NCI-H1436 (cell line): ENCODE results near the gene ABCB11.
A peak's percentile ranks its signal among the peaks of the same experiment; 100 is the strongest.
"Not testable (repeated sequence)": the region's sequence is repeated elsewhere in the genome, so short reads cannot be mapped to it uniquely, and the experiment has no call there.

Source experiments
- DNase-seq: peaks from one replicate; lab custom pipeline; 2025; lab: John Stamatoyannopoulos, UW

Gene ABCB11

DNA sequence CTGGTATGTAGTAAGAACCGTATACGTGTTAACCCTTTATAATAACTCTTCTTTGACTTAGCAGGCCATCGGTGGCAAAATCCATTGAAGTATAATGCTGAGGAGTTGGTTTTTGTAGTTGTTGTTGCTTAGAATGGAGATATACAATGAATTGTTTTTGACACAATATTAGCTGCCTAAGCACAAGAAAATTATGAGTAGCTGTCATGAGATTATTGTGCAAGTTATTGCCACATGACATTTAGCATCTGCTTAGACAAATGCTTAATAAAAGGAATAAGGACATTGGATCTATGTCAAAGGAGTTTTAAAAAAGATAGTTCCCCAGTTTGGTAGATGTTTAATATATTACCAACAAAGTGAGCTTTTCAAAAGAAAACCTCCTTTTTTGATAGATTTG lies 59.9 kb downstream of the ABCB11 start:
- no peak for DNase-seq

- DNase-seq, result no peak
Observed at GRCh38 chr2:168970711-168971233, 60.4 kb downstream of the ABCB11 start.

DNA sequence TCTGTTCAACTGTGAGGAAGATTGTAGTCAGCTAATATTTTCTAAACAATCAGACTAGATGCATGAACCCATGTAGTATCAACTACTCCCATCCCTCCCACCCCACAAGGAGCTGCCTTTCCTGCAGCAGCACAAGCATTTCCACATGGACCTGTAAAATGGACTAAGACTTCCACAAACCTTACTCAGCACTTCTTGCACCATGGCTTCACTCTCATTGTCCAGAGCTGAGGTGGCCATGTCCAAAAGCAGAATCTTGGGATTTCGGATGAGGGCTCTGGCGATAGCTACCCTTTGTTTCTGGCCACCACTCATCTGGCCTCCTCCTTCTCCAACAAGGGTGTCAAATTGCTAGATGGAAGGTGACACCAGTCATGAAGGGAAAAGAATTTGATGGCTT lies 61.3 kb downstream of the ABCB11 start:
- DNase-seq, result no peak

DNA sequence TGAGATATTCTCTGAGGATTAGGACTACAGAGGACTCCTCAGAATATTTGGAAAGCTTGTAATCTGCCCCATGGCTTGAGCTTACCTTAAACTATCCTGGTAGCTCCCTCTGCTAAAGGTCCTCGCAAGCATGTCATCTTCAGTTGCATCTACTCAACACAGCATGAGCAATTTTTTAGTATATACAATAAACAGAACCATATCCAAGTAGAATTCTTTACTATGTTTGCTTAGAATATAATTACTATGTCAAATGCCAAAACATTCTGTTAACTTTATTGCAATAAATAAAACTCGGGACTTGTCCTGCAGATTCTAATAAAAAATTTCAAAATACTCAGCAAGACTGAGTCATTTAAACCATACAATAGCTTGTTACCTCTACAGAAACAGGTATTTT lies 62.8 kb downstream of the ABCB11 start:
- no peak for DNase-seq

DNA sequence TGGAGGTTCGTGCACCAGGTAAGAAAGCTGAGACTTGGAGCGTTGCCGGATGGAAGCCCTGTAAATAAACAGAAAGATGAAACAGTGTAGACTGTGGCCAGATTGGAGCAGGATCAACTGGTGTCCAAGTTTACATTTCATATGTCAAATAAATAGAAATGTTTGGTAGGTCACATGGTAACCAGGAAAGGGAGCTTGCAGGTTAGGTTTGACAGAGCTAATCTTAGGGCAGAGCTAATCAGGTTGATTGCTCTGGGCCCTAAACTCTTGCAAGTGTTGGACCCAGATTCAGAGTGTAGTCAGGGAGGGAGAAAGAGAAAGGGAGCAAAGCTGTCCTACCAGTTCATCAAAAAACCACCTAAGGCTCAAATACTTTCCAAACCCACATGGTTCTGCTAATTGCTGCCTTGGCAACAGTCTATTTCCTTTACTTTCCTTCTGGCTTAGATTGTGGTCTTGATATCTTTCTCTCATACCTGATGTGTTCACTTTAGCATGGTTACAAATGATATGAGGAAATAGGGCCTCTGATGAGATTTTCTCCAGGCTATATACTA lies 66.8 kb downstream of the ABCB11 start:
- no peak for DNase-seq

- DNase-seq, result no peak
Observed at GRCh38 chr2:168962636-168963035, 68.5 kb downstream of the ABCB11 start.

- DNase-seq, result peak; percentile 71
Observed at GRCh38 chr2:168961450-168962229, 69.5 kb downstream of the ABCB11 start.

DNA sequence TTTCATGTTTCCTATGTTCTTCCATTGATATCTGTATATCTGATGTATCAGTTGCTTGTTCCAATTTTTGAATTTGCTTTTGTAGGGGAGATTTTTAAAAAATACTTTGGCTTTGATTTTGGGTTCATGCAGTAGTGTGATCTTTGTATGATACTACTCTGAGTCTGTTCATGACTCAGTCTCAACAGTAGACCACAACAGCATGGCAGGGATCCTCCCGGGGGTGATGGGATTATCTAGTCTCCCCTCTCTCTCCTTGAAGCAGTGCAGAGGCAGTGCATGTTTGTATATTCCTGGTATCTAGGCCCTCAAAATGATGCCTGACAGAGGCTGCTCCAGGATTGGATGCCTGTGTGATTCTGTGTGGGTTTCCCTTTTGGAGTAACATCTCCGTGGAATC lies 74.7 kb downstream of the ABCB11 start:
- DNase-seq, result no peak

- no peak for DNase-seq
Observed at GRCh38 chr2:168955321-168955720, 75.8 kb downstream of the ABCB11 start.

GRCh38 chr2:168954256-168954655 lies 76.9 kb downstream of the ABCB11 start:
- DNase-seq, result no peak

- DNase-seq, result no peak
Observed at GRCh38 chr2:168952424-168952823, 78.7 kb downstream of the ABCB11 start.

GRCh38 chr2:168951871-168952270 lies 79.3 kb downstream of the ABCB11 start:
- no peak for DNase-seq

GRCh38 chr2:168949324-168949723 lies 81.8 kb downstream of the ABCB11 start:
- no peak for DNase-seq

- DNase-seq, result no peak
Observed at GRCh38 chr2:168948621-168949212, 82.4 kb downstream of the ABCB11 start.

GRCh38 chr2:168945508-168945907 lies 85.6 kb downstream of the ABCB11 start:
- DNase-seq, result no peak

DNA sequence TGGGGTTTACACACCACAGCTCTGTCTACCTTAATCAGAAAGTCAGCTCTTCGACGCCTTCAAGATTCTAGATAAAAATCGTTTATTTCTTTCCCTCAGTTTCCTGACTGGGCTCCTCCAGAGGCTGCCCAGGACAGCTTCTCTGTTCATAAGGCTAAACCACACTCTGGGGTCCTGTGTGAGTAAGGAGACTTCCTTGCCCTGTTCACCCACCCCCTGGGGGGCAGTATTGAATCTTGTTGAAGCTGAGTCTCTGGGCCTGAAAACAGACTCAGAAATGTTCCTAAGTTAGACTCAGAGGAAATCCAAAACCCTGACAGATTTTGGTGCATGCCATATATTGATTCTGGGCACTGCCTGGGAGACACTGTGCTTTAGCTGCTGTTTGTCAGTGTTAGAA lies 87.1 kb downstream of the ABCB11 start:
- DNase-seq, result no peak

GRCh38 chr2:168941297-168941696 lies 89.8 kb downstream of the ABCB11 start:
- no peak for DNase-seq

DNA sequence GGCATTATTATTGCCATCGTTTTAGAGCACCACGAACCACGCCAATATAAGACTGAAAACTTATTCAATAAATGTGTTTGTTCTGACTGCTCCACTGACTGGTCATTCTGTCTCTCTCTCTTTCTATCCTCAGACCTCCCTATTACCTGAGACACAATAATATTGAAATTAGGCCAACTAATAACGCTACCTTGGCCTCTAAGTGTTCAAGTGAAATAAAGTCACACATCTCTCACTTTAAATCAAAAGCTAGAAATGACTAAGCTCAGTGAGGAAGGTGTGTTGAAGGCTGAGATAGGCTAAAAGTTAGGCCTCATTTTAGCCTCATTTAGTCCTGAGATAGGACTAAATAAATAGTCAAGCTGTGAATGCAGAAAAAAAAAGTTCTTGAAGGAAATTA lies 91.2 kb downstream of the ABCB11 start:
- no peak for DNase-seq

DNA sequence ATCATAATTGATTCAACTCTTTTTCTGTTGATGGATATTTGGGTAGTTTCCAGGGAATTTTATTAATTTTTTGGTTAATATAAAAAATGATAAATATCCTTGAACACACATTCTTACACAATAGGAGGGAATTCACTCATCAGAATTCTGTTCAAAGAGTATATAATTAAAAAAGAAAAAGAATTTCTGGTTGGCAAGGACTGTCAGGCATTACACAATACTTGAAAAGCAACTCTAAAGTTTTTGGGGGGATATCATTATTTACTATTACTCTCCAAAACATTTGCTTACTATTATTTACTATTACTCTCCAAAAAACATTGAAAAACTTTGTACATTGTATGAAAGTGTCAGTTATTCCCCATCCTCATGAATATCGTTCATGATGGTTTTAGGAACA lies 92.1 kb downstream of the ABCB11 start:
- DNase-seq, result no peak

GRCh38 chr2:168935810-168936581 lies 95.1 kb downstream of the ABCB11 start:
- no peak for DNase-seq

- DNase-seq, result no peak
Observed at GRCh38 chr2:168934826-168935225, 96.3 kb downstream of the ABCB11 start.

DNA sequence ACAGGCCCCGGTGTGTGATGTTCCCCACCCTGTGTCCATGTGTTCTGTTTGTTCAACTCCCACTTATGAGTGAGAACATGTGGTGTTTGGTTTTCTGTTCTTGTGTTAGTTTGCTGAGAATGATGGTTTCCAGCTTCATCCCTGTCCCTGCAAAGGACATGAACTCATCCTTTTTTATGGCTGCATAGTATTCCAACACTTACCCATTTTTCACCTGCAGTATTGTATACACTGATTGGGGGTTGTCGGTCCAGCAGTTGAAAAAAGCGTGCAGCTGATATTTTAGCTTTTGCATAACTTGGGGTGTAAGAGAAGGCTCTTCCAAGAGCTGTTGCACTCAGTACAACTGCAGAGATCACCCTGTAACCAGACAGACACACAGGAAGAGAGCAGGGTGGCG lies 99.0 kb downstream of the ABCB11 start:
- DNase-seq, result not testable (repeated sequence)

GRCh38 chr2:168930242-168930641 lies 100.9 kb downstream of the ABCB11 start:
- no peak for DNase-seq
